ENCODE data around the gene SHB.

SHB gene

DNA sequence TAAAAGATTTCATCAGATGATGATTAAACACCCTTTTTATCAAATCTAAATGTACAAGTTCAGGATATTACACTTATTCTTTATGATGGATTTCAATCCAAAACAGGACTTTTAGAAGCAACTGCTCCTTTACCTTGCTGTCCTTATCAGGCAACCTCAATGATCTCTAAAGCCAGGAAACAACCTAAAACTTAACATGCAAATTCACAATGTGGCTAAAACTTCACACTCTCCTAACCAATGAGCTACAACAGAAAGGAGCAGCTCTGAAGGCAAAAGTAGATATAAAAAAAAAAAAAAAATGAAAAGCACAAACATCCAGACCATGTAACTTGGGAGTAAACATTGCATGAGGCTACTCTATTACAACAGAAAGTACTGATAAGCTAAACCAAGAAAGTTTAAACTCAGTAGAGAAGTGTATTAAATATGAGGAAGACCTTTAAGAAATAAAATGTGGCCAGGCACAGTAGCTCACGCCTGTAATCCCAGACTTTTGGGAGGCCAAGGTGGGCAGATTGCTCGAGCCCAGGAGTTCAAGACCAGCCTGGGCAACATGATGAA lies 188.0 kb downstream of the SHB start:
- DNase-seq, result no peak

DNA sequence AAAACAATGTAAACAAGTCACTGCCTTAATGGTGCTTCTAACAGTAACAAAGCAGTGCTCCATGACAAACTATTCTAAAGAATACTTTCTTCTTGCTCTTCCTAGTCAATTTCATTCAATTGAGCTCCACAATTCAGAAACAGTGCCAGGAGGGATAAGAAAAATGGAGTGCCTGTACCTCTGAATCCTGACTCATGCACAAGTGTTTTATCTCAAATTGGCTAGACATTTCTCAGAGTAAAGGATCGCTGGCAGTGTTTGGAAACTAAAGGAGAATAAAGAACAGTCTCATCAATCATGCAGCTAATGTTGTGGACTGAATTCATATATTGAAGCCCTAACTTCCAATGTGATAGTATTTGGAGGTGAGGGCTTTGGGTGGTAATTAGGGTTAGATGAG lies 192.7 kb downstream of the SHB start:
- no peak for DNase-seq

DNA sequence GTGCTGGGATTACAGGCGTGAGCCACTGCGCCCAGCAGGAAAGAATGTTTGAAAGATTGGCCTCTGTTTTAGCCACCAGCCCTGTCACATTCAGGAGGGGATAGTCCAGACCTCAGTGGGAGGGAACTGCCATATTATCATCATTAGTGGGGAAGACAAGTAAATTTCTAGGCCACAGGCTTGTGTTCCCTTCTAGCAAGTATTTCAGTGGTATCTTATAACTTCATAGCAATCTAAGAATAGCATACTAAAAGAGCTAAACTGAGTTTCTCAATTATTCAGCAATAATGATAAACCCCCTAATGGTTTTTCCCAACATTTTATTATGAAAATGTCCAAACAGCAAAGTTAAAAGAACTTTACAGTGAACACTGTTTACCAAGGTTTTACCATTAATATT lies 195.1 kb downstream of the SHB start:
- no peak for DNase-seq

DNA sequence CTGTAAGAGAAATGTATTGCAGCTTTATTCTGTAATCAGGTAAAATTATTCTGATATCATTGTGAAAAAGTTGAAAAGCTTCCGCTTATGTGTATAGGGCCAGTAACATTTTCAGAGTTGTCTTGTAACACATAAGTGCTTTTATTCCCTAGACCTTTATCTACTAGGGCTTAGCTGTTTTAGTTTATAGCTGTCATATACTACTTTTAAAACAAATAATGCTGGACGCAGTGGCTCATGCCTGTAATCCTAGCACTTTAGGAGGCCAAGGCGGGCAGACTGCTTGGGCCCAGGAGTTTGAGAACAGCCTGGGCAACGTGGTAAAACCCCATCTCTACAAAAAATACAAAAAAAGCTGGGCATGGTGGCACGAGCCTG lies 198.2 kb downstream of the SHB start:
- DNase-seq, result no peak

DNA sequence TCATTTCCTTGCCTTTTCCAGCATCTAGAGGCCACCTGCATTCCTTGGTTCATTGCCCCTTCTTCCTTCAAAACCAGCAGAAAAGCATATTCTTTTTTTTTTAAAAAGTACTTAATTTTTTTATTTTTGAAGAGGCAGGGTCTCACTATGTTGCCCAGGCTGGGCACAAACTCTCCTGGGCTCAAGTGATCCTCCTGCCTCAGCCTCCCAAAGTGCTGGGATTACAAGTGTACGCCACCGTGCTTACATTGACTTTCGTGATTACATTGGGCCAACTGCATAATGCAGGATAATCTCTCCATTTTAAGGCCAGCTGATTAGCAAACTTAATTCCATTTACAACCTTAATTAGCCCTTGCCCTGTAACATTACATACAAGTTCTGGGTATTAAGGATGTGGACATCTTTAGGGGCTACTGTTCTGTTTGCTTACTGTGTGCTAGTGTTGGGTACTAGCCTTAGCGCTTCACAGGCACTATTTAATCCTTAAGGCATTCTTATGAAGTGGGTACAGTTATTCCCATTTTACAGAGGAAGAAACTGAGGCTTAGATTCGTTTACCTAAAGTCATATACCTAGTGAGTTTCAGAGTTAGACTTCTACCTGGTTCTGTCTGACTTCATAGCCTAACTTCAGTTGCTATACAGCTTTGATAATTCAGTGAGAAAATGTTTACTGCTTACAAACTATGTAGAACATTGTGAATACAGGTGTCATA lies 198.8 kb downstream of the SHB start:
- no peak for DNase-seq

Data from DMS153 (cell line).